HG03442 (cell line): ENCODE measurements around the gene CBFA2T3.
"Not testable (repeated sequence)": the region's sequence is repeated elsewhere in the genome, so short reads cannot be mapped to it uniquely, and the experiment has no call there.

Source experiments
- ATAC-seq: cut with Tn5 transposase; IDR thresholded peaks from one replicate; pipeline ENCODE4 v1.9.1; 2021; ENCODE audit warnings: mild to moderate bottlenecking, moderate library complexity; ENCODE audit not compliant: unreplicated experiment

Gene CBFA2T3

DNA sequence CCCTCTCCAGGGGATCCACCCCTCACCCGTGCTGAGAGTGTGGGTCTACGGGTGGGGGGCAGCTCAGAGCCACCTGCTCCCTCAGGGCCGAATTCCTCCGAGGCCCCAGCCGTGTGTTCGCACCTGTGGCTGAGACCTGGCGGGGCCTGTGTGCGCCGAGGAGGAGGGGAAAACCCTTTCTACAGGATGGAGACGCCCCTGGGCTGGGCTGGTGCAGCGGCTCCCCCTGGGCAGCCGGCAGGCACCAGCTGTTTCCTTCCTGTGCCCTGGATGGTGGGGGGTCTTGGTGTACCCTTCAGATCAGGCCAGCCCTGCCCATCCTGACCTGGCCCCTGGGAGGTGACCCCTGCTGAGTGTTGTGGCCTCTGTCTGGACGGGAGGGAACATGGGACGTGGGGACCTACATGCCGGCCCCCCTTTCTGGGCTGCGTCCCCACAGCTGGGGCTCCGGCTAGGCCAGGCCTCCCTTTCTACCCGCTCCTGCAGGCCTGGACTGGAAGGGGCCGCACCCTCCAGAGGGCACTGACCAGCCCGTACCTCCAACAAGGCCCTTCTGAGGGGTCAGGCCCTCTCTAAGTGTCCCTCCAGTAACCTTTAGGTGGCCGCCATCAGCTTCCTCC lies 82.2 kb downstream of the CBFA2T3 start:
- no peak for ATAC-seq

DNA sequence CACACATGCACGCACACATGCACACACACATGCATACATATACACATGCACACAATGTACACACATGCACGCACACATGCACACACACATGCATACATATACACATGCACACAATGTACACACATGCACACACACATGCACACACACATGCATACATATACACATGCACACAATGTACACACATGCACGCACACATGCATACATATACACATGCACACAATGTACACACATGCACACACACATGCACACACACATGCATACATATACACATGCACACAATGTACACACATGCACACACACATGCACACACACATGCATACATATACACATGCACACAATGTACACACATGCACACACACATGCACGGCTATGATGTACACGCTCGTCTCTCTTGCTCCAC lies 82.7 kb downstream of the CBFA2T3 start:
- not testable (repeated sequence) for ATAC-seq

DNA sequence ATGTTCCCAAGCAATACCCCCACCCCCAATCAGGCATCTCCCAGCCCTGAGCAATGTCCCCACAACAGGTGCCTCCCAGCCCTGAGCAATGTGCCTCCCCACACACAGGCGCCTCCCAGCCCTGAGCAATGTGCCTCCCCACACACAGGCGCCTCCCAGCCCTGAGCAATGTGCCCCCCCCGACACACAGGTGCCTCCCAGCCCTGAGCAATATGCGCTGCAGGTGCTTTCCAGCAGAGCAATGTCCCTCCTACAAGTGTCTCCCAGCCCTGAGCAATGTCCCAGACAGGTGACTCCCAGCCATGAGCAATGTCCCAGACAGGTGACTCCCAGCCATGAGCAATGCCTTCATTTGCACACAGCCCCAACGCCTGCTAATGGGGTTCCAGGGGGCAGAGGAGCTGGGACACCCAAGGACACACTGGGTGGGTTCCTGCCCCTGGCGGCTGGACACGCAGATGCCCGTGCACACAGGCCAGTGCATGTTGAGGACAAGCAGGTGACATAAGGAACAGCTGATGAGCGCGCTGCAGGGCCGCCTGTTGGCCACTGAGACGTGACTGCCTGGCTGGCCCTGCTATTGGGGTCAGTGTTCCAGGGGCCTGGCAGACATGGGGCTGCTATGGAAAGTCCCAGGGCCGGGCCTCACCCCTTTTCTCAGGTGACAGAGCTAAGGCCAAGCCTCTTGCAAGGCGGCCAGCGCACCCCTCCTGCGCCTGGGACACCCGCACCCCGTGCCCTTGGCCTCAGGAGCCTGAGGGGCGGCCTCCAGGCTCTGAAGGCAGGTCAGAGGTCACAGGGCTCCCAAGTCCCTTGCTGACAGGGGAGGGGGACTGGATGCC lies 83.7 kb downstream of the CBFA2T3 start:
- no peak for ATAC-seq

DNA sequence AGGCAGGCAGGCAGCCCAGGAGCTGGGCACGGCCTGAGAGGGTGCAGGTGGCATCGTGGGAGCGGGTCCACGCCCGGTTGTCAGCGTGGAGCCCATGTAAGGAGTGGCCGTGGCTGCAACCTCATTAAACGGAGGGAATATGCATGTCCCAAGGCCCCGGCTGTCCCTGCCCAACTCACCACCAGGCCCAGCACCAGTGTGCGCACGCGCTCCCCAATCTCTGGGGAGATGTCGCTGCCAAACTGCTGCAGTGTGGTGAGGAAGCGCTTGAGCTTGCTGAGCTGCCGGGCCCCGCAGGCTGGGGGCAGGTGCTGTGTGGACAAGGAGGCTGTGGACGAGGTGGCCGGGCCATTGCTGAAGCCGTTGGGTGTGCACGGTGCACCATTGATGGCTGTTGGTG lies 84.9 kb downstream of the CBFA2T3 start:
- ATAC-seq, result no peak

DNA sequence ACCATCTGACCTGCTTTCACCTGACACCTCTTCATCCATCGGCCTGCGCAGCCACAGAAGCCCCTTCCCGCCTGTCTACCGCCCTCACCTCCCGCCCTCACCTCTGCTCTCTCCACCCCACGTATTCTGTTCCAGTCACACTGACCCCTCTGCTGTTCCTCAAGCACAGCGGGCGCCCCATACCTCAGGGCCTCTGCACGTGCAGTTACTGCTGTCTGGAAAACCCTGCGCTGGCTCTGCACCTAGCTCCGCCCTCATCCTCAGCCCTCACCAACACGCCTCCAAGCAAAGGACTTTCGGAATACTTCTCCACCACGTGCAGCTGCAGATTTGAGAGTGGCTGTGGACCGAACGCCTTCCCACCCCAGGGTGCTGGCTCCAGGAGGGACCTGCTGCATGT lies 85.9 kb downstream of the CBFA2T3 start:
- no peak for ATAC-seq

DNA sequence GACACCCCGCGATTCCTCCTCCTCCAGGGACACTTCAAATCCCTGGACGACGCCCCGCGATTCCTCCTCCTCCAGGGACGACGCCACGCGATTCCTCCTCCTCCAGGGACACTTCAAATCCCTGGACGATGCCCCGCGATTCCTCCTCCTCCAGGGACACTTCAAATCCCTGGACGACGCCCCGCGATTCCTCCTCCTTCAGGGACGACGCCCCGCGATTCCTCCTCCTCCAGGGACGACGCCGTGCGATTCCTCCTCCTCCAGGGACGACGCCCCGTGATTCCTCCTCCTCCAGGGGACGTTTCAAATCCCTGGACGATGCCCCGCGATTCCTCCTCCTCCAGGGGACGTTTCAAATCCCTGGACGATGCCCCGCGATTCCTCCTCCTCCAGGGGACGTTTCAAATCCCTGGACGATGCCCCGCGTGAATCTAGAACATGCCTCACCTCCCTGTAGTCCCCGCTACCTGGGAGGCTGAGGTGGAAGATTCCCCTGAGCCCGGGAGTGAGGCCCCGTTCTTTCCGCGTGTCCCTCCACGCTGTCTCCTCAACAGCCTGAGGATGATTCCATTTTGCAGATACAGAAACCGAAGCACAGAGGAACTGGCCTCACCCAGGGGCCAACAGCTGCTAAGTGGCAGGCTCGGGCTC lies 87.2 kb downstream of the CBFA2T3 start:
- ATAC-seq, result not testable (repeated sequence)

DNA sequence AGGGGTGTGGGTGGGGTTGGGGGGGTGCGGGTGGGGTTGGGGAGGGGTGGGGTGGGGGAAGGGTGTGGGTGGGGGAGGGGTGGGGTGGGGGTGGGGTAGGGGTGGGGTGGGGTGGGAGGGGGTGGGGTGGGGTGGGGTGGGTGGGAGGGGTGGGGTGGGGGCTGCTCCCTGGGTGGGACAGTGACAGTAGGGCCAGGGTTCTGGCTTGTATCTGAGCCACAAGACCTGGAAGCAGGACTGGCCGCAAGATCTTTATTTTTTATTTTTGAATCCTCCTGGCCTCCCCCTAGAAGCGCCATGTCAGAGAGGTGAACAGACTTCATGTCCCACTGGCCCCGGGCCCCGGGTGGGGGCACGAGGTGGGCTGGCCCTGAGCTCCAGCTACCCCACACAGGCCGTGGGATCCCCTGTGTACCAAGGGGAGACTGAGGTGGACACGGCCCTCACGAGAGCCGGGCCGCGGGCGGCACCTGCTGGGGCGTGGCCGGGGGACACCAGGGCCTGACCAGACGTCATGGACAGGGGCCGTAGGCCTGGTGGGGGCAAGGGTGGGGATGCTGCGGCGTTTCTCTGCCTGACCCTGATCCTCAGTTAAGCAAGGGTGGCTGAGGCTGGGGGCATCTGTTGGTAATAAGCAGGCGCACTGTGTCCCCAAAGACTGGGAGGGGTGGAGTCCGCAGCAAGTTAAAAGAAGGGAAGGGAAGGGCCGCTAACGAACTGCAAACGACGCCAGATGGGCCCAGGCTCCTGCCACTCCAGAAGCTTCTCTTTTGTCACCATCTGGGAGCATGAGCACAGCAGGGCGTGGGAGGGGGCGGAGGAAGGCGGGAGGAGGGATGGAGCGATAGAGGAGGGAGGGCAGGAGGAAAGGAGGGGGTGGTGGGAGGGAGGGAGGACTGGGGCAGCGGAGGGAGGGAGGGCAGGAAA lies 88.3 kb downstream of the CBFA2T3 start:
- no peak for ATAC-seq

DNA sequence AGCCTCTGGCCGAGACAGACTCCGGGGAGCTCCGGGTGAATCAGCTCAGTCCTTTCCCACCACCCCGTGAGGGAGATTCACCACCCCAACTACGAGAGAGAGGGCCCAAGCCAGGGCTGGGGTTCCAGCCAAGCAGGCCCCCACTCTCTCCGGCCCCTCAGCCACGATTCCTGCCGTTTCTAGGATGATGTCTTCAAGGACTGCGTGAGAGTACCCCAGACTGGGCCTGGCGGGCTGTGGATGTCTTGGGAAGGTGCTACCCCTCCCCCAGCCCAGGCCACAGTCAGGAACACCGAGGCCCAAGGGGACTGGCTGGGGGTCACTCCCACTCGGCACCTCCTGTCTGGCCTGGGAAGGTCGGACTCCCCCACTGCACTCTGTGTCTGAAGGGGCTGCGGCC lies 89.0 kb downstream of the CBFA2T3 start:
- ATAC-seq, result no peak

DNA sequence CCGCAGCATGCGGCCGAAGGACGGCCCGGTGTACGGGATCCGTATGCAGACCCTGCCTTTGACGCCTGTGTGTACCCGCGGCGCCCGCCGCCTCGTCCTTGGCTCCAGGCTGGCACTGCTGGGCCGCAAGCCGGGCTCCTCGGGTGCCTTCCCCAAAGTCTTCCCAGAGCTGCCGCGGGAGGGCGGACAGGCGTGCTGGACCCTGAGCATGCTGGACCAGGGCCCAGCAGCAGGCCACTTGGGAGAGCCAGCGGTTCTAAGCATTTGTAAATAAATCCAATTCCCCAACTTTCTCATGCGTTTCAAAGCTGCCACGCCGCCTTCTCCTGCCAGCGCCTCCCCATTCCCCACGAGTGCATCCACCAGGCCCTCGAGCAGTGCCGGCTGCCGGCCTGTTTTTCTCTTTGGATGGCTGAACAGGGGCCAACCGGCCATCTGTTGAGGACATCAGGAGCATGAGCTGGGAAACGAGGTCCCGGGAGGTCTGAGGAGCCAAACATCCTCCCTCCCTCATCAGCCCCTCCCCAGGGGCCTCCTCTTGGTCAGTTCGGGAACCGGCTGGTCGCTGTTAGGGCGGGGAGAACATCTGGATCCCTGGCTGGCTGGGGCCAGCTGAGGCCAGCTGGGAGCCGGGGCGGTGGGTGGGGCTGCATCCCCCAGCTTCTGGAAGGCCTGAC lies 90.0 kb downstream of the CBFA2T3 start:
- no peak for ATAC-seq

DNA sequence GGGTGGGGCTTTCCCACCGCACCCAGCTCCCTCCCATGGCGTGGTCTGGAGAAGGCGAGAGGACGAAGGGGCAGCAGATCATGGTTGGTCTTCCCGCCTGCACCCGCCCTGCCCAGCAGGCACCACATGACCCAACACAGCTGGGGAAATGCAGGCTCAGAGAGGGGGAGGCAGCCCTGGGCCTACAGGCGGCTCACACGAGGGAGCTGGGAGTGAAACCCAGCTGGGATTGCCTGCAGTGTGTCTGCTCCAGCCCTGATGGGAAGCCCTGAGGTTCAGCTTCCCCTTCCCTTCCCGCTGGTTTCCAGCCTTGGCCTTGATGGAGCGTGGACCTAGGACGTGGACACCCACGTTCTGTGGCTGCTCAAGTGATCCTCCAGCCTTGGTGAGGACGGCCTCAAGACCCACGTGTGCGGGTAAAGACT lies 90.6 kb downstream of the CBFA2T3 start:
- ATAC-seq, result no peak

DNA sequence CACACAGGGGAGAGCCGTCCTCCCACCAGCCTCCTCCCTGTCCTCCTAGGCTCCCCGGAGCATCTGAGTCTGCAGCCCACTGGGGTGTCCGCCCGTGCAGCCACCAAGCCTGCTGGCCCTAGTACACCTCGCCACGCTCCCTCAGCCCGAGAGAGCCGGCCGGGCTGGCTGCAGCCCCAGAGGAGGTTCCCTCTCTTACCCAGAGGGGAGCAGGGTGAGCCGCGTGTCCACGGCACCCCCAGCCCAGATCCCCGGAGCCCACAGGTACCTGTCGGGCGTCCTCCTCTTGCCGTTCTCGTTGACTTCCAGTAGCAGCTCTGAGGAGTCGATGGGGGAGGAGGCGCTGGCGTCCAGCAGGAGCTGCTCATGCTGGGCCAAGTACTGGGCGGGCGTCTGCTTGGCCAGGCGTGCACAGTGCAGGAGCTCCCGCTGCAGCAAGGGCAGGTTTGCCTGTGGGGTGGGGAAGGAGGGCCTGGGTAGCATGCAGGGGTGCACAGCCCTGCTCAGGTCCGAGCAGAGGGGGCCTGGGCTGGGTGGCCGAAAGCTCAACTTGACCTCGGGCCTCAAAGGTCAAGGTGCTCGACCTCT lies 91.2 kb downstream of the CBFA2T3 start:
- no peak for ATAC-seq

DNA sequence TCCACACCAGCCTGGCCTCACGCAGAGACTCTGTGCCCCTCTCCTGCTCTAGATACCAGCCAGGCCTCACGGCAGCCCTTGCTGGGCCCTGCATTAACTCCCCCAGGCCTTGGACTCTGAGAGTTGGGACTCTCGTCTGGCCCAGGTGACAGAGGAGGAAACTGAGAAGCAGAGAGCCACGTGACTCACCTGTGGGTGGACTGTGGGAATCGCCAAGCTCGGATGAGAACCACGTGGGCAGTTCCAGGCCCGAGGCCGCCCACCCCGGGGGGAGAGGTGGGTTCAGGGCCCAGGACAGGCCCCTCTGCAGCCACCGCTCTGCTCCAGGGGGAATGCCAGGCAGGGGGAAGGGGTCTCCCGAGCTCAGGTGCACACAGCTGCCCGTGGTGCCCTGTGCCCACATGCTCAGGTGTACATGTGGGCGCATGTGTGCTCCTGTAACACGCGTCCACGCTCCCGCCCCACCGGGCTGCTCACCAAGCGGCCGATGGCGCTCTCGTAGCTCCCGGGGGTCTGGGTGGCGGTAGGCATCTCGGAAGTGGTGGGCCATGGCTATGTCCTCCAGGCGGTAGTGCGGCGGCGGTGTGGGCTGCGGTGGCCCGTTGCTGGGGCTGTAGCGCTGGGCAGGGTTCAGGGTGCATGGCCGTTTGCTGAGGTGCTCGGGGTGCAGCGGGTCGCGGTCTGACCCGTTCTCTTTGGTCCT lies 92.3 kb downstream of the CBFA2T3 start:
- ATAC-seq, result no peak

DNA sequence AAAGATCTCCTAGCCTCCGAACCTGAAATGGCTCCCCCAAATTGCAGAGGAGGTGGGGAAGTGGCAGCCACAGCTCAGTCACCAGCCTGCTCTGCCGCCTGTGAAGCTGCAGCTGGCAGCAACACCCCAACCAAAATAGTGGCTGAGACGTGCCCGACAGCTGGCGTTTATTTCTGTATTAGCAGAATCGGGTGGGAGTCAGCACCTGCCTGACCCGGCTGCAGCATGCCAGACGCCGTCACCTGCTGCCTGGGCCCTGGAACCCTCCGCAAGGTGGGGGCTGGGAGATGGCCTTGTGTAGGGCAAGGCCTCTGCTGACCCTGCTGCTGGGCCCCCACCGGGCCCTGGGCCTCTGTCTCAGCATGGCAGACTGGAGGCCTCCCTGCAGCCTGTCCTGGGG lies 93.1 kb downstream of the CBFA2T3 start:
- no peak for ATAC-seq

DNA sequence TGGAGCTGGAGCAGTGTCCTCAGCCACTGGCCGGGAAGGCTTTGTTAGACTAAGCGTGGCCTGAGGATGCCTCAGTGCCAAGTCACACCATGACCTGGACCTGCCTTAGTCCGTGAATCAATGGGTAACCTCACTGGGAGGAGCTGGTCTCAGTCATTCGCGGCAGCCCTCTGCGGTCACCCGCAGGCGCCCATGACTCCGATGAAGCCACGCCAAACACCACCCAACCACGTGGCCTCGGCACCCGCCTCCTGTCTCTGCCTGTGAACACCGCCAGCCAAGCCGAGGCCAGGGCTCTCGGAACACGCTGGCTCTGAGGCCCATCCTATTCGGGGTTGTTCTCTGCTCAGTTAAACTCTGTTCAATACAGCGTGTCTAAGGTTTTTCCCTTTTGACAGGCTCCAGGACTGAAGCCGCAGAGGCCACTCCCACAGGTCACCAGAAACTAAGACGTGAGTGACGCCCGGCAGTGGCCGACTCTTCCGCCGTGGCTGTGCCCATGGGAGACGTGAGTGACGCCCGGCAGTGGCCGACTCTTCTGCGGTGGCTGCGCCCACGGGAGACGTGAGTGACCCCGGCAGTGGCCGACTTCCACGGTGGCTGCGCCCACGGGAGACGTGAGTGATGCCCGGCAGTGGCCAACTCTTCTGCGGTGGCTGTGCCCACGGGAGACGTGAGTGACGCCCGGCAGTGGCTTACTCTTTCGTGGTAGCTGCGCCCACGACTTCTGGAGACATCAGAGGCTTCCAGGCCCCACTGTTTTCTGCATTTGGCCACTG lies 93.7 kb downstream of the CBFA2T3 start:
- no peak for ATAC-seq

DNA sequence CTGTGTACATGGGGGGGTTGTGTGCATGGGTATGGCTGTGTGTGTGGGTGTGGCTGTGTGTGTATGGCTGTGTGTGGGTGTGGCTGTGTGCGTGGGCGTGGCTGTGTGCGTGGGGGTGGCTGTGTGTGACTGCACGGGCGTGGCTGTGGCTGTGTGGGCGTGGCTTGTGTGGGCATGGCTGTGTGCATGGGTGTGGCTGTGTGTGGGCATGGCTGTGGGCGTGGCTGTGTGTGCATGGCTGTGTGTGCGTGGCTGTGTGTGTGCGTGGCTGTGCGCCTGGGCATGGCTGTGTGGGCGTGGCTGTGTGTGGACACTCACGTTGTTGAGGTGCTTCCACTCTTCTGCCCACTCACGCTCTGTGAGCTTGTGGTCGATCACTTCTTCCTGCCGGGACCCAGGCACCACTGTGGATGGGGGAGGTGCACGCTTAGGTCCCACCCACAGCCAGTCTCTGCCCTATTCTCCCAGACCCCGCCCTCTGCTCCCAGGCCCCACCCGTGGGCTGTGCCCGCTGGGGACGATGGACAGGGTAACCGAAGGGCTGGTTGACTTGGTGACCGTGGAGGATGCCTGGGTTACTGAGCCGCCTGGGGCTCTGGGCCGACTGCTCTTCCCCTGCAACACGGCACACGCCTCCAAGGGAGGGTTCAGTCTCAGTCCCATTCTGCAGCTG lies 94.5 kb downstream of the CBFA2T3 start:
- no peak for ATAC-seq

DNA sequence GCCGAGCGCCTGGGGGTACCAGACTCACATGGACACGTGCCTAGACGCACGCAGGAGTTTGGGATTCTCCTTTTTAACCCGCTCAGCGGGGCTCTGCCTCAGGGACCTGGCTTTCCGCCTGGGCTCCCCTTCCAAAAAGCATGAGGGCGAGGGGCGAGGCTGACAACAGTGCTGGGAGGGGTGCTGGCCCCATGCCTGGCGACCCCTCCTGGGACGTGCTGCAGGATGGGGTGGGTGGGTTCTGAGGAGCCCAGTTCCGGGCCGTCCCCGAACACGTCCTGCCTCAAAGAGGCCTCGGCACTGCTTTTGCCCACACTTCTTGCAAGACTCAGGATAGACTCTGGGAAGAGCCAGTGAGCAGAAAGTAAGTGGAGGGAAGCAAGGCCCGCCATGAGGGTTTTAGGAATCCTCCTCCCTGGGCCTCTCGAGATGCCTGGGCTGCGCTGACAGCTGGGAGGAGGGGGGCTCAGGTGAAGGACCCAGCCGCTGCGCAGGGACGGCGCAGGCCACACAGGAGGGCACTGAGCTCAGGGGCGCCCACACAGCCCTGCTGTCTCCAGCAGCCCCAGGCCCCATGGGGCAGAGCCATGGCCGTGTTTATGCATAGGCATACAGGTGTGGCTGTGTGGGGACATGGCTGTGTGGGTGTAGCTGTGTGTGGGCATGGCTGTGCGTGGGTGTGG lies 95.2 kb downstream of the CBFA2T3 start:
- no peak for ATAC-seq

DNA sequence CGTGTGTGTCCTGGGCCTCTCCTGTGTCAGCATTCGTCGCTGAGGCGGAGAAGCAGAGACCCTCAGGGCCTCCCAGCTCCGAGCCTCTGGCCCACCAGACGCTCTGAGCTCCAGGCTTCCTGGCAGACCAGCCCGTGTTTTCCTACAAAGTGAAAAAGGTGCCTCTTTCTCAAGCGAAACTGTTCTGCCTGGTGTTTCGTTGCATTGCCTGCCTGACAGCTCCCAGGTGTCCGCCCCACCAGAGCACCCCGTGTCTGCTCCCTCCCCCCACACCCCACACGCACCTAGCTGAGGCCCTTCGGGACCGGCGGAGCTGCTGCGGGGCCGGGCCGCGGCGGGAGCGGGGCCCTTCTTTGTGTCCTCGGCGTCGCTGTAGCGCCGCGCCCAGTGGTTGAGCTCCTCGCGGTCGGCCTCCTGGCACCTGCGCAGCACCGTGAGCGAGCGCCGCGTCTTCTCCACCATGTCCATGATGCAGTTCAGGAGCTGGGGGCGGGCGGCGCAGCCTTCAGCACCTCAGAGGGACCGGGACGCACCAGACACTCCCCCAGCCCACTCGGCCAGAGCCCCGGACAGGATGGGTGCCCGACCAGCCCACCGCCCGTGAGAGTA lies 95.9 kb downstream of the CBFA2T3 start:
- no peak for ATAC-seq
